ENCODE data around the gene ASTN1.

The ASTN1 gene

GRCh38 chr1:177165069-177165439, 542 bp upstream of the ASTN1 start:
- in situ Hi-C loops (cut with HindIII; ENCODE audit: low sequenced_read_pairs): no loop called here

- in situ Hi-C loops (cut with HindIII; ENCODE audit: low sequenced_read_pairs): no loop called here
Observed at GRCh38 chr1:177163844-177164379, 600 bp downstream of the ASTN1 start.

GRCh38 chr1:177162243-177162642, 2.3 kb downstream of the ASTN1 start:
- in situ Hi-C loops (cut with HindIII; ENCODE audit: low sequenced_read_pairs): no loop called here

GRCh38 chr1:177146499-177146898, 18.0 kb downstream of the ASTN1 start:
- in situ Hi-C loops (cut with HindIII; ENCODE audit: low sequenced_read_pairs): no loop called here

GRCh38 chr1:177145106-177146070, 19.1 kb downstream of the ASTN1 start:
- in situ Hi-C loops (cut with HindIII; ENCODE audit: low sequenced_read_pairs): no loop called here

- in situ Hi-C loops (cut with HindIII; ENCODE audit: low sequenced_read_pairs): no loop called here
Observed at GRCh38 chr1:177142791-177143271, 21.7 kb downstream of the ASTN1 start.

- in situ Hi-C loops (cut with HindIII; ENCODE audit: low sequenced_read_pairs): no loop called here
Observed at GRCh38 chr1:177142010-177142409, 22.5 kb downstream of the ASTN1 start.

- in situ Hi-C loops (cut with HindIII; ENCODE audit: low sequenced_read_pairs): no loop called here
Observed at GRCh38 chr1:177138347-177138746, 26.2 kb downstream of the ASTN1 start.

- in situ Hi-C loops (cut with HindIII; ENCODE audit: low sequenced_read_pairs): no loop called here
Observed at GRCh38 chr1:177137814-177138213, 26.7 kb downstream of the ASTN1 start.

- in situ Hi-C loops (cut with HindIII; ENCODE audit: low sequenced_read_pairs): no loop called here
Observed at GRCh38 chr1:177135250-177135649, 29.3 kb downstream of the ASTN1 start.

- in situ Hi-C loops (cut with HindIII; ENCODE audit: low sequenced_read_pairs): no loop called here
Observed at GRCh38 chr1:177133977-177134538, 30.5 kb downstream of the ASTN1 start.

GRCh38 chr1:177132141-177132540, 32.4 kb downstream of the ASTN1 start:
- in situ Hi-C loops (cut with HindIII; ENCODE audit: low sequenced_read_pairs): no loop called here

GRCh38 chr1:177131723-177132122, 32.8 kb downstream of the ASTN1 start:
- in situ Hi-C loops (cut with HindIII; ENCODE audit: low sequenced_read_pairs): no loop called here

- in situ Hi-C loops (cut with HindIII; ENCODE audit: low sequenced_read_pairs): no loop called here
Observed at GRCh38 chr1:177130451-177130945, 34.0 kb downstream of the ASTN1 start.

- in situ Hi-C loops (cut with HindIII; ENCODE audit: low sequenced_read_pairs): no loop called here
Observed at GRCh38 chr1:177128665-177129281, 35.7 kb downstream of the ASTN1 start.

GRCh38 chr1:177126267-177126666, 38.2 kb downstream of the ASTN1 start:
- in situ Hi-C loops (cut with HindIII; ENCODE audit: low sequenced_read_pairs): no loop called here

GRCh38 chr1:177124577-177125278, 39.8 kb downstream of the ASTN1 start:
- in situ Hi-C loops (cut with HindIII; ENCODE audit: low sequenced_read_pairs): no loop called here

GRCh38 chr1:177122461-177123251, 41.9 kb downstream of the ASTN1 start:
- in situ Hi-C loops (cut with HindIII; ENCODE audit: low sequenced_read_pairs): no loop called here

GRCh38 chr1:177119311-177119710, 45.2 kb downstream of the ASTN1 start:
- in situ Hi-C loops (cut with HindIII; ENCODE audit: low sequenced_read_pairs): no loop called here

GRCh38 chr1:177118901-177119300, 45.6 kb downstream of the ASTN1 start:
- in situ Hi-C loops (cut with HindIII; ENCODE audit: low sequenced_read_pairs): no loop called here

Data from endothelial cell of hepatic sinusoid (primary cell).